HepG2 (cell line): ENCODE measurements around the gene TPST2. TPM values are rescaled to one million over a fixed set of nuclear protein-coding genes. Genes with fewer than 3 reads are reported as not detected.

Experiments used
- ATAC-seq: fragments of 200-7000 bp; cut with Tn5 transposase; 3 replicates; pipeline ENCODE4 v1.9.1; 2020; ENCODE audit warnings: mild to moderate bottlenecking, moderate library complexity
- BruUV-seq: library from RNA; stranded (reverse); fragments of 400-500 nt; replicated peaks from 2 replicates; lab custom pipeline; 2021; lab: Mats Ljungman, UMichigan
- CTCF ChIA-PET: fragments of 300-600 bp; formaldehyde crosslinking; extraction: SDS; loops from one replicate; lab custom pipeline; 2021; ENCODE audit warnings: low total read pairs, inconsistent platforms, low intra/inter-chr PET ratio; lab: Yijun Ruan, JAX
- POLR2A ChIA-PET: fragments of 350-600 bp; sonication (Branson Sonifier 250); formaldehyde crosslinking; loops from one replicate; lab custom pipeline; 2020; ENCODE audit warnings: antibody characterized with exemption, inconsistent platforms; lab: Yijun Ruan, JAX
- DNase-seq: peaks from one replicate; pipeline ENCODE4 v3.0.0-alpha.2; 2015; ENCODE audit warnings: low spot score
- FAIRE-seq: peaks from 3 replicates; lab custom pipeline; 2011; peaks lifted over from hg19 to GRCh38; lab: Jason Lieb, UNC
- H2AFZ ChIP-seq: one replicate; pipeline ENCODE4 v1.6.1; 2011; ENCODE audit warnings: low read length, inconsistent platforms
- H3K27ac ChIP-seq: fragments of 300-600 bp; 3 replicates; pipeline ENCODE4 v1.8.0; 2011; ENCODE audit warnings: mixed run types, mild to moderate bottlenecking, mixed read lengths, low read length, inconsistent platforms; ENCODE audit not compliant: insufficient read depth; ENCODE audit errors: extremely low read length
- H3K27me3 ChIP-seq, 2 experiments: fragments of 200-600 bp in 1 of 2; 2 replicates in 1 of 2; 3 replicates in 1 of 2; pipeline versions ENCODE4 v1.6.0 to v1.8.0; 2011; ENCODE audit warnings: low read length in 2 of 2, mild to moderate bottlenecking in 2 of 2, moderate library complexity in 2 of 2, inconsistent platforms in 1 of 2; ENCODE audit not compliant: insufficient read depth in 2 of 2, control insufficient read depth in 1 of 2
- H3K36me3 ChIP-seq, 2 experiments: fragments of 200-600 bp in 1 of 2; replicated peaks in 1 of 2; 2 replicates in 1 of 2; 3 replicates in 1 of 2; pipeline versions ENCODE4 v1.5.1 to v1.8.0; 2011; ENCODE audit warnings: low read length in 2 of 2, inconsistent platforms in 1 of 2; ENCODE audit not compliant: insufficient read depth in 2 of 2, control insufficient read depth in 1 of 2
- H3K4me1 ChIP-seq: 2 replicates; pipeline ENCODE4 v1.5.1; 2012; ENCODE audit warnings: low read length, inconsistent platforms; ENCODE audit not compliant: insufficient read depth
- H3K4me2 ChIP-seq: 2 replicates; pipeline ENCODE4 v1.6.0; 2011; ENCODE audit warnings: low read depth, low read length, inconsistent platforms
- H3K4me3 ChIP-seq, 3 experiments: fragments of 200-600 bp in 1 of 3; sonication (generic), shearing (Covaris generic) in 1 of 3; replicated peaks in 1 of 3; 2 replicates each; pipeline ENCODE4 v1.5.1; 2011 to 2016; ENCODE audit warnings: low read length in 3 of 3, inconsistent platforms in 2 of 3, low read depth in 2 of 3, mild to moderate bottlenecking in 2 of 3, control low read depth in 1 of 3, mixed read lengths in 1 of 3; ENCODE audit not compliant: insufficient read depth in 1 of 3
- H3K79me2 ChIP-seq: one replicate; pipeline ENCODE4 v1.6.1; 2011; ENCODE audit warnings: low read length, inconsistent platforms; ENCODE audit not compliant: insufficient read depth
- H3K9ac ChIP-seq: 2 replicates; pipeline ENCODE4 v1.6.0; 2011; ENCODE audit warnings: mild to moderate bottlenecking, low read depth, low read length, inconsistent platforms; ENCODE audit not compliant: insufficient read depth
- H3K9me3 ChIP-seq: 2 replicates; pipeline ENCODE4 v1.5.1; 2012; ENCODE audit warnings: mild to moderate bottlenecking, low read length
- H4K20me1 ChIP-seq: 2 replicates; pipeline ENCODE4 v1.6.0; 2011; ENCODE audit warnings: inconsistent platforms, mild to moderate bottlenecking, low read length, moderate library complexity; ENCODE audit not compliant: insufficient read depth
- NONO ChIP-seq, 2 experiments: fragments of 450-650 bp in 1 of 2; sonication (generic) in 1 of 2; formaldehyde crosslinking in 1 of 2; IDR thresholded peaks in 1 of 2; conservative IDR thresholded peaks in 1 of 2; 2 replicates each; pipeline versions ENCODE4 v1.6.1 to v1.8.0; 2017 to 2022; ENCODE audit warnings: mild to moderate bottlenecking in 1 of 2, missing genetic modification reagents in 1 of 2, moderate library complexity in 1 of 2
- ZBTB21 ChIP-seq: sonication (generic); formaldehyde crosslinking; IDR thresholded peaks from 2 replicates; pipeline ENCODE4 v1.4.0; 2020; ENCODE audit warnings: missing genetic modification reagents
- ZNF629 ChIP-seq: sonication (generic); formaldehyde crosslinking; conservative IDR thresholded peaks from 2 replicates; pipeline ENCODE4 v1.5.0; 2020; ENCODE audit warnings: missing genetic modification reagents
- WGBS: methylation state at CpG from one replicate; pipeline ENCODE4 v1.1.6; 2017; ENCODE audit warnings: low lambda C conversion rate; 5-methylcytosine and 5-hydroxymethylcytosine counted together
- in situ Hi-C: cut with HindIII; loops from 2 replicates; pipeline ENCODE4 v1.10.0; 2017; ENCODE audit warnings: low pct_unique_long_range_greater_than_20kb; ENCODE audit not compliant: extremely low pct_ligation_motif_present
- intact Hi-C: fragments of 100-400 bp; cut with micrococcal nuclease; formaldehyde crosslinking; loops from one replicate; pipeline ENCODE4 v1.10.0; 2022; ENCODE audit not compliant: unreplicated experiment
- polyA plus RNA-seq, 8 experiments: library from polyadenylated mRNA; depleted of rRNA in 3 of 8; stranded (reverse) in 7 of 8; unstranded in 1 of 8; fragments of >200 nt; fragmentation: Illumina TruSeq in 4 of 8; extraction: Trizol in 4 of 8; gene quantifications; 2 replicates each; pipeline versions ENCODE4 v1.2.1 to v1.2.3, GENCODE V29; 2011 to 2016; ENCODE audit warnings: low read depth in 4 of 8, missing spikeins in 1 of 8, mixed read lengths in 1 of 8; ENCODE audit not compliant: insufficient read depth in 1 of 8
- total RNA-seq, 5 experiments: library from RNA; depleted of rRNA; stranded (reverse); fragments of >200 nt; fragmentation: Illumina TruSeq; extraction: Trizol; gene quantifications; 2 replicates each; pipeline ENCODE4 v1.2.3, GENCODE V29; 2016; ENCODE audit warnings: low read depth in 1 of 5
- TF ChIP-seq, protein P1 (sequence below): sonication (generic); formaldehyde crosslinking; conservative IDR thresholded peaks from 2 replicates; pipeline ENCODE4 v1.4.0; 2020; ENCODE audit warnings: missing genetic modification reagents
- TF ChIP-seq, protein P2 (sequence below): sonication (generic); formaldehyde crosslinking; IDR thresholded peaks from 2 replicates; pipeline ENCODE4 v1.4.0; 2020; ENCODE audit warnings: missing genetic modification reagents, mild to moderate bottlenecking, borderline replicate concordance
- TF ChIP-seq, protein P3 (sequence below): sonication (generic); formaldehyde crosslinking; IDR thresholded peaks from 2 replicates; pipeline ENCODE4 v1.4.0; 2020; ENCODE audit warnings: missing genetic modification reagents, borderline replicate concordance

The TPST2 gene
- total and polyA plus RNA-seq, 2 of the 13 experiments (the other 11 are each of a cell fraction or from before 2014, with no cell fraction given) = 15.2 to 23.8 TPM

DNA sequence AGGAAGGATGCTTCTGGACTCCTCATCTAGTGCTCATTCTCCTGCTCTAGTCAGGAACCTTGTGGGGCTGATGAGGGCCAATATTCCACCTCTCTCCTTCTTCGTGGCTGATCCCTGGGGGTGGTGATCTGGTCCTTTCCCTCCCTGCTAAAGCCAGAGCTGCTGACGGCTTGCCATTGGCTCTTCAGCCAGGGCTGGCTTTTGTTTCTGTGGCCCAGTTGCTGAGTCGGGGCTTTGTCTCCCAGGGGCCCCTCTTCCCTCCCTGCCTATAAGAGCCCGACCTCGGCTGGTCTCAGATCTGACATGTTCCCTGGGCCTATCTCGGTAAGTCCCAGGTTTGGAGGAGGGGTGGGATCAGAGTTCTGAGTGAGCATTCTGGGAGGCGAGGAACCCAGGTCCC is 31.7 kb upstream of the TPST2 start, which contains the start of gene CRYBA4 (continued):
- TF ChIP-seq, protein P1, sequence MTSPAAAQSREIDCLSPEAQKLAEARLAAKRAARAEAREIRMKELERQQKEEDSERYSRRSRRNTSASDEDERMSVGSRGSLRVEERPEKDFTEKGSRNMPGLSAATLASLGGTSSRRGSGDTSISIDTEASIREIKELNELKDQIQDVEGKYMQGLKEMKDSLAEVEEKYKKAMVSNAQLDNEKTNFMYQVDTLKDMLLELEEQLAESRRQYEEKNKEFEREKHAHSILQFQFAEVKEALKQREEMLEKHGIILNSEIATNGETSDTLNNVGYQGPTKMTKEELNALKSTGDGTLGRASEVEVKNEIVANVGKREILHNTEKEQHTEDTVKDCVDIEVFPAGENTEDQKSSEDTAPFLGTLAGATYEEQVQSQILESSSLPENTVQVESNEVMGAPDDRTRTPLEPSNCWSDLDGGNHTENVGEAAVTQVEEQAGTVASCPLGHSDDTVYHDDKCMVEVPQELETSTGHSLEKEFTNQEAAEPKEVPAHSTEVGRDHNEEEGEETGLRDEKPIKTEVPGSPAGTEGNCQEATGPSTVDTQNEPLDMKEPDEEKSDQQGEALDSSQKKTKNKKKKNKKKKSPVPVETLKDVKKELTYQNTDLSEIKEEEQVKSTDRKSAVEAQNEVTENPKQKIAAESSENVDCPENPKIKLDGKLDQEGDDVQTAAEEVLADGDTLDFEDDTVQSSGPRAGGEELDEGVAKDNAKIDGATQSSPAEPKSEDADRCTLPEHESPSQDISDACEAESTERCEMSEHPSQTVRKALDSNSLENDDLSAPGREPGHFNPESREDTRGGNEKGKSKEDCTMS (CRISPR knock-in tag) = no peak
- TF ChIP-seq NONO (IDR thresholded peaks at IDR 0.05) (no peak), NONO (CRISPR knock-in tag; conservative IDR thresholded peaks at IDR 0.05) (no peak), ZBTB21 (CRISPR knock-in tag) (no peak)
- TF ChIP-seq, protein P2, sequence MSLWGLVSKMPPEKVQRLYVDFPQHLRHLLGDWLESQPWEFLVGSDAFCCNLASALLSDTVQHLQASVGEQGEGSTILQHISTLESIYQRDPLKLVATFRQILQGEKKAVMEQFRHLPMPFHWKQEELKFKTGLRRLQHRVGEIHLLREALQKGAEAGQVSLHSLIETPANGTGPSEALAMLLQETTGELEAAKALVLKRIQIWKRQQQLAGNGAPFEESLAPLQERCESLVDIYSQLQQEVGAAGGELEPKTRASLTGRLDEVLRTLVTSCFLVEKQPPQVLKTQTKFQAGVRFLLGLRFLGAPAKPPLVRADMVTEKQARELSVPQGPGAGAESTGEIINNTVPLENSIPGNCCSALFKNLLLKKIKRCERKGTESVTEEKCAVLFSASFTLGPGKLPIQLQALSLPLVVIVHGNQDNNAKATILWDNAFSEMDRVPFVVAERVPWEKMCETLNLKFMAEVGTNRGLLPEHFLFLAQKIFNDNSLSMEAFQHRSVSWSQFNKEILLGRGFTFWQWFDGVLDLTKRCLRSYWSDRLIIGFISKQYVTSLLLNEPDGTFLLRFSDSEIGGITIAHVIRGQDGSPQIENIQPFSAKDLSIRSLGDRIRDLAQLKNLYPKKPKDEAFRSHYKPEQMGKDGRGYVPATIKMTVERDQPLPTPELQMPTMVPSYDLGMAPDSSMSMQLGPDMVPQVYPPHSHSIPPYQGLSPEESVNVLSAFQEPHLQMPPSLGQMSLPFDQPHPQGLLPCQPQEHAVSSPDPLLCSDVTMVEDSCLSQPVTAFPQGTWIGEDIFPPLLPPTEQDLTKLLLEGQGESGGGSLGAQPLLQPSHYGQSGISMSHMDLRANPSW (CRISPR knock-in tag) = no peak

DNA sequence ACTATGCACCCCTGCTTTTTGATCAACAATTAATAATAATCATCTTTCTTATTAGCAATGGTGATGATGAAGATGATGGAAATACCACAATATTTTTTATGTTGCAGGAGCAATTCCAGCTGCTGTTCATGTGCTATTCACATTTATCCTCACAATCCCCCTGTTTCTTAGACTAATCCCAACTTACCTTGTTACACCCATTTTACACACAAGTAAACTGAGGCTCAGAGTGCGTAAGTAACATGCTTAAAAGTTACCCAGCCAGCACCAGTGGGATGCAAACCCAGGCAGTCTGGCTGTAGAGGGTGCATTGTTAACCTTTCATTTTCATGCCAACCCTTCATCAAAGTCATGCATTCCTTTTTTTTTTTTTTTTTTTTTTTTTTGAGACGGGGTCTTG is 30.3 kb upstream of the TPST2 start:
- H3K9me3 ChIP-seq = no peaks in the 10 kb centered on the region
- POLR2A ChIA-PET = no interaction called here
- peak; percentile 72 for TF ChIP-seq ZNF629 (CRISPR knock-in tag)
- TF ChIP-seq, protein P3, sequence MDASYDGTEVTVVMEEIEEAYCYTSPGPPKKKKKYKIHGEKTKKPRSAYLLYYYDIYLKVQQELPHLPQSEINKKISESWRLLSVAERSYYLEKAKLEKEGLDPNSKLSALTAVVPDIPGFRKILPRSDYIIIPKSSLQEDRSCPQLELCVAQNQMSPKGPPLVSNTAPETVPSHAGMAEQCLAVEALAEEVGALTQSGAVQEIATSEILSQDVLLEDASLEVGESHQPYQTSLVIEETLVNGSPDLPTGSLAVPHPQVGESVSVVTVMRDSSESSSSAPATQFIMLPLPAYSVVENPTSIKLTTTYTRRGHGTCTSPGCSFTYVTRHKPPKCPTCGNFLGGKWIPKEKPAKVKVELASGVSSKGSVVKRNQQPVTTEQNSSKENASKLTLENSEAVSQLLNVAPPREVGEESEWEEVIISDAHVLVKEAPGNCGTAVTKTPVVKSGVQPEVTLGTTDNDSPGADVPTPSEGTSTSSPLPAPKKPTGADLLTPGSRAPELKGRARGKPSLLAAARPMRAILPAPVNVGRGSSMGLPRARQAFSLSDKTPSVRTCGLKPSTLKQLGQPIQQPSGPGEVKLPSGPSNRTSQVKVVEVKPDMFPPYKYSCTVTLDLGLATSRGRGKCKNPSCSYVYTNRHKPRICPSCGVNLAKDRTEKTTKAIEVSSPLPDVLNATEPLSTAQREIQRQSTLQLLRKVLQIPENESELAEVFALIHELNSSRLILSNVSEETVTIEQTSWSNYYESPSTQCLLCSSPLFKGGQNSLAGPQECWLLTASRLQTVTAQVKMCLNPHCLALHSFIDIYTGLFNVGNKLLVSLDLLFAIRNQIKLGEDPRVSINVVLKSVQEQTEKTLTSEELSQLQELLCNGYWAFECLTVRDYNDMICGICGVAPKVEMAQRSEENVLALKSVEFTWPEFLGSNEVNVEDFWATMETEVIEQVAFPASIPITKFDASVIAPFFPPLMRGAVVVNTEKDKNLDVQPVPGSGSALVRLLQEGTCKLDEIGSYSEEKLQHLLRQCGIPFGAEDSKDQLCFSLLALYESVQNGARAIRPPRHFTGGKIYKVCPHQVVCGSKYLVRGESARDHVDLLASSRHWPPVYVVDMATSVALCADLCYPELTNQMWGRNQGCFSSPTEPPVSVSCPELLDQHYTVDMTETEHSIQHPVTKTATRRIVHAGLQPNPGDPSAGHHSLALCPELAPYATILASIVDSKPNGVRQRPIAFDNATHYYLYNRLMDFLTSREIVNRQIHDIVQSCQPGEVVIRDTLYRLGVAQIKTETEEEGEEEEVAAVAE = no peak
- H3K4me1 ChIP-seq = no peaks in the 10 kb centered on the region
- no peaks in the 10 kb centered on the region for H4K20me1 ChIP-seq
- H2AFZ ChIP-seq = no peak overlapping the region
- no TSS peak for BruUV-seq
- CTCF ChIA-PET = no interaction called here
- H3K36me3 ChIP-seq = no peaks in the 10 kb centered on the region
- in situ Hi-C loops (no loop called here), intact Hi-C loops (no loop called here)
- no peak overlapping the region for H3K27ac ChIP-seq
- no peak for FAIRE-seq
- H3K4me3 ChIP-seq = no peak overlapping the region
- no peak overlapping the region for H3K4me2 ChIP-seq
- no peak for ATAC-seq
- DNase-seq = no peak
- no peaks in the 10 kb centered on the region for H3K79me2 ChIP-seq
- H3K27me3 ChIP-seq = peaks cover 2 to 23% of the 10 kb centered on the region in 2 experiments; a peak in 2 of 5 replicates
- no peak overlapping the region for H3K9ac ChIP-seq
- 27% methylated on average over 2 of the region's 2 CpGs for WGBS
